Mesendoderm (in vitro differentiated cells): ENCODE measurements around the gene EPB41L4B.

Experiments
- DNase-seq: peaks from one replicate; pipeline ENCODE4 v3.0.0; 2013
- H2AK5ac ChIP-seq: 2 replicates; pipeline ENCODE4 v1.6.1; 2013; ENCODE audit warnings: low read length, inconsistent platforms
- H2BK120ac ChIP-seq: 2 replicates; pipeline ENCODE4 v1.6.1; 2013; ENCODE audit warnings: low read depth, mild to moderate bottlenecking, low read length, moderate library complexity, mixed read lengths
- H2BK15ac ChIP-seq: replicated peaks from 2 replicates; pipeline ENCODE4 v1.6.1; 2013; ENCODE audit warnings: low read depth, mild to moderate bottlenecking, moderate library complexity
- H2BK5ac ChIP-seq: 2 replicates; pipeline ENCODE4 v1.6.1; 2013; ENCODE audit warnings: low read length, inconsistent platforms
- H3K18ac ChIP-seq: 2 replicates; pipeline ENCODE4 v1.6.1; 2013; ENCODE audit warnings: mild to moderate bottlenecking, low read length, mixed read lengths
- H3K23ac ChIP-seq: one replicate; pipeline ENCODE4 v1.6.1; 2013; ENCODE audit warnings: low read length
- H3K27ac ChIP-seq: 2 replicates; pipeline ENCODE4 v1.5.1; 2013; ENCODE audit warnings: low read depth, mild to moderate bottlenecking, inconsistent platforms, low read length, moderate library complexity
- H3K27me3 ChIP-seq: 2 replicates; pipeline ENCODE4 v1.6.1; 2013; ENCODE audit warnings: low read length, control low read depth, mild to moderate bottlenecking, inconsistent platforms; ENCODE audit not compliant: insufficient read depth, poor library complexity
- H3K36me3 ChIP-seq: 2 replicates; pipeline ENCODE4 v1.6.1; 2013; ENCODE audit warnings: low read length, inconsistent platforms; ENCODE audit not compliant: control insufficient read depth, insufficient read depth
- H3K4ac ChIP-seq: one replicate; pipeline ENCODE4 v1.6.1; 2013; ENCODE audit warnings: low read depth, mild to moderate bottlenecking, low read length, moderate library complexity
- H3K4me1 ChIP-seq: 2 replicates; pipeline ENCODE4 v1.6.1; 2013; ENCODE audit warnings: low read depth, low read length, inconsistent platforms; ENCODE audit not compliant: control insufficient read depth
- H3K4me2 ChIP-seq: 2 replicates; pipeline ENCODE4 v1.6.1; 2013; ENCODE audit warnings: low read length
- H3K4me3 ChIP-seq: 2 replicates; pipeline ENCODE4 v1.5.1; 2013; ENCODE audit warnings: mild to moderate bottlenecking, low read length
- H3K56ac ChIP-seq: one replicate; pipeline ENCODE4 v1.6.1; 2013; ENCODE audit warnings: low read length
- H3K79me1 ChIP-seq: 2 replicates; pipeline ENCODE4 v1.6.1; 2013; ENCODE audit warnings: low read length, inconsistent platforms
- H3K79me2 ChIP-seq: 2 replicates; pipeline ENCODE4 v1.6.1; 2013; ENCODE audit warnings: mild to moderate bottlenecking, low read length; ENCODE audit not compliant: control insufficient read depth, insufficient read depth
- H3K9ac ChIP-seq: 2 replicates; pipeline ENCODE4 v1.6.1; 2013; ENCODE audit warnings: low read length, inconsistent platforms
- H4K5ac ChIP-seq: one replicate; pipeline ENCODE4 v1.6.1; 2013; ENCODE audit warnings: low read length
- H4K8ac ChIP-seq: one replicate; pipeline ENCODE4 v1.6.1; 2013; ENCODE audit warnings: low read depth, mild to moderate bottlenecking, control low read depth, low read length, moderate library complexity
- WGBS: extraction: QIAGEN DNeasy Blood & Tissue Kit; methylation state at CpG from one replicate; pipeline ENCODE4 v1.1.7; 2013; ENCODE audit warnings: low lambda C conversion rate, missing lambda C conversion rate; ENCODE audit not compliant: insufficient coverage; ENCODE audit errors: extremely low coverage; 5-methylcytosine and 5-hydroxymethylcytosine counted together

EPB41L4B gene

DNA sequence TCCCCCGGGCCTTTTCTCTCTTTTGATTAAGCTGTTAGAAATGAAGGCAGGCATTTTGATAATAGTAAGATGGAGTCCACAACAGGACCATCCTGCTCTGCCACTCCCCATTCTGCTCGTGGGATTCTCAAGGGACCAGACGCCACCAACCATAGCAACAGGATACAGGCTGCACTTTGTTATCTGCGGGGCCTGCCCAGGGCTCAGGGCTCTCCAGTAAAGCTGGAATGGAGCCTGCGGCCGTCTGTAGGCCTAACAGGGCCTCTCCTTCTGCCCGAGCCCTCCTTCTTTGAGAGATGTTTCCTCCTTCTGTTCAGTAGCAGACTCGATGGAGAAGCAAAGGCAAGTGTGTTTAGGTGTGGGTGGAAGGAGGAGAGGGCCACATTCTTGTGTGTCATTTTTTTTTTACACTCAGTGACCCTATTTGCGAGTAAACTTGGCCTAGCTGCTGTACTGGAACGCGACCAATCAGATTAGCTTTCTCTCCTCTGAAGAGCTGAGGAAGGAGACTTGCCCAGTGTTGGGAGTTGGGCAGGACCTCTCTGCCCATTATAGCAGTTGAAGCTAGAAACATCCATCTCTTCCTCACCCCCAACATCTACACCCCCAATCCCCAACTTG lies 8.9 kb upstream of the EPB41L4B start:
- Histone ChIP-seq H3K4me3 (no peak overlapping the region), H3K79me1 (no peaks in the 10 kb centered on the region), H3K18ac (no peak overlapping the region), H3K27me3 (no peaks in the 10 kb centered on the region), H3K56ac (no peak overlapping the region), H4K5ac (no peak overlapping the region), H3K4ac (no peak overlapping the region), H3K9ac (no peak overlapping the region), H3K36me3 (no peaks in the 10 kb centered on the region), H2BK5ac (no peak overlapping the region), H2AK5ac (no peak overlapping the region), H3K27ac (no peak overlapping the region), H2BK120ac (no peak overlapping the region), H3K23ac (no peak overlapping the region), H4K8ac (no peak overlapping the region), H3K4me1 (no peaks in the 10 kb centered on the region), H3K4me2 (no peak overlapping the region), H2BK15ac (no peak overlapping the region), H3K79me2 (no peaks in the 10 kb centered on the region)
- DNase-seq: peak; percentile 22
- WGBS: no CpG with 5 or more reads among the region's 11 CpGs

DNA sequence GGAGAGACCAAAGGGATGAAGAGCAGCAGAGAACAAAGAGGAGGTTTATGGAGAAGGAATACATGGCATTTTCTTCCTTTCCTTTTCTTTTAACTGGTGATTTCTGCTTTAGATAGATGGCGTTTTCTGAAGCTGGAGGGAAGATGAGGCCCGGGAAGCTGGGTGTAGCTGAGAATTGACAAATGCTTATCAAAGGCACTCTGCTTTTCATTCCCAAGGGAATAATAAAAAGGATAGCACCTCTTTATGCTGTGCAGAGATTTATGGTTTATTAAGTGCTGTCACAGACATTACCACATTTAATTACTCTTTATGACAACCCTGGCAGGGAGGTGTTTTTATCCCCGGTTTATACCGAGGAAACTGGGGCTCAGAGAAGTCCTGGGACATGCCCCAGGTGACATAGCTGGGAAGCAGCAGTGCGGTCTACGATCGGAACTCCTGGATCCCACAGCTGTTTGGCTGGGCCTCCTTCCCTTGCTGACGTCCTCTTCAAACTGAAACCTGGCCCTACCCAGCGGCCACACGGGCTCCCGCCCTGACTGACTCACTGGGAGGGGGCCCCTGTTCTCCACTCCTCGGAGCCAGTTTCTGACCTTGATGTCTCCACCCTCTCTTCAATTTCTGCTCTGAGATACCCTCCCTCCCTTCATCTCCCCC lies 8.2 kb upstream of the EPB41L4B start:
- no peak overlapping the region for H2AK5ac ChIP-seq
- no peak overlapping the region for H3K4me3 ChIP-seq
- peak; percentile 25 for DNase-seq
- H3K18ac ChIP-seq: no peak overlapping the region
- H3K4ac ChIP-seq: no peak overlapping the region
- no peak overlapping the region for H3K9ac ChIP-seq
- H4K8ac ChIP-seq: no peak overlapping the region
- no peaks in the 10 kb centered on the region for H3K27me3 ChIP-seq
- no peak overlapping the region for H3K27ac ChIP-seq
- no peak overlapping the region for H2BK5ac ChIP-seq
- H3K23ac ChIP-seq: no peak overlapping the region
- no peaks in the 10 kb centered on the region for H3K36me3 ChIP-seq
- H3K79me2 ChIP-seq: no peaks in the 10 kb centered on the region
- no peak overlapping the region for H3K4me2 ChIP-seq
- no peaks in the 10 kb centered on the region for H3K4me1 ChIP-seq
- H3K56ac ChIP-seq: no peak overlapping the region
- H2BK15ac ChIP-seq: no peak overlapping the region
- H4K5ac ChIP-seq: no peak overlapping the region
- no peaks in the 10 kb centered on the region for H3K79me1 ChIP-seq
- no peak overlapping the region for H2BK120ac ChIP-seq
- no CpG with 5 or more reads among the region's 12 CpGs for WGBS

GRCh38 chr9:109325089-109325488 lies 4.2 kb upstream of the EPB41L4B start:
- Histone ChIP-seq H4K5ac (no peak overlapping the region), H3K79me1 (no peaks in the 10 kb centered on the region), H3K27ac (no peak overlapping the region), H3K79me2 (no peaks in the 10 kb centered on the region), H4K8ac (no peak overlapping the region), H3K4me3 (no peak overlapping the region), H3K4me2 (no peak overlapping the region), H3K27me3 (no peaks in the 10 kb centered on the region), H3K56ac (no peak overlapping the region), H2BK5ac (no peak overlapping the region), H3K4ac (no peak overlapping the region), H3K4me1 (no peaks in the 10 kb centered on the region), H2AK5ac (no peak overlapping the region), H2BK120ac (no peak overlapping the region), H3K23ac (no peak overlapping the region), H3K36me3 (no peaks in the 10 kb centered on the region), H3K18ac (no peak overlapping the region), H3K9ac (no peak overlapping the region), H2BK15ac (no peak overlapping the region)
- no peak for DNase-seq

- H2BK15ac ChIP-seq: no peak overlapping the region
- H3K18ac ChIP-seq: no peak overlapping the region
- no peaks in the 10 kb centered on the region for H3K79me1 ChIP-seq
- H3K9ac ChIP-seq: no peak overlapping the region
- H4K8ac ChIP-seq: no peak overlapping the region
- no CpG with 5 or more reads among the region's 3 CpGs for WGBS
- H3K4ac ChIP-seq: no peak overlapping the region
- H3K4me2 ChIP-seq: no peak overlapping the region
- no peak overlapping the region for H2AK5ac ChIP-seq
- no peak overlapping the region for H3K27ac ChIP-seq
- no peaks in the 10 kb centered on the region for H3K4me1 ChIP-seq
- no peaks in the 10 kb centered on the region for H3K79me2 ChIP-seq
- H3K23ac ChIP-seq: no peak overlapping the region
- H2BK120ac ChIP-seq: no peak overlapping the region
- H2BK5ac ChIP-seq: no peak overlapping the region
- DNase-seq: no peak
- H3K4me3 ChIP-seq: no peak overlapping the region
- H3K36me3 ChIP-seq: no peaks in the 10 kb centered on the region
- no peaks in the 10 kb centered on the region for H3K27me3 ChIP-seq
- no peak overlapping the region for H3K56ac ChIP-seq
- no peak overlapping the region for H4K5ac ChIP-seq
Observed at GRCh38 chr9:109323771-109324170, 2.9 kb upstream of the EPB41L4B start.

GRCh38 chr9:109321727-109322126 lies 868 bp upstream of the EPB41L4B start:
- H2BK5ac ChIP-seq: no peak overlapping the region
- no peak overlapping the region for H3K56ac ChIP-seq
- H3K4me3 ChIP-seq: no peak overlapping the region
- H3K79me1 ChIP-seq: no peaks in the 10 kb centered on the region
- H2BK15ac ChIP-seq: no peak overlapping the region
- H3K27ac ChIP-seq: no peak overlapping the region
- H3K4me2 ChIP-seq: no peak overlapping the region
- no peak overlapping the region for H3K23ac ChIP-seq
- no peak overlapping the region for H4K8ac ChIP-seq
- H4K5ac ChIP-seq: no peak overlapping the region
- peaks cover 16% of the 10 kb centered on the region for H3K79me2 ChIP-seq
- no peak overlapping the region for H2AK5ac ChIP-seq
- H3K4ac ChIP-seq: no peak overlapping the region
- no peak overlapping the region for H3K18ac ChIP-seq
- H3K4me1 ChIP-seq: no peaks in the 10 kb centered on the region
- no peak overlapping the region for H3K9ac ChIP-seq
- no peak for DNase-seq
- no peaks in the 10 kb centered on the region for H3K27me3 ChIP-seq
- no peak overlapping the region for H2BK120ac ChIP-seq
- H3K36me3 ChIP-seq: no peaks in the 10 kb centered on the region
- WGBS: no CpG with 5 or more reads among the region's 5 CpGs

DNA sequence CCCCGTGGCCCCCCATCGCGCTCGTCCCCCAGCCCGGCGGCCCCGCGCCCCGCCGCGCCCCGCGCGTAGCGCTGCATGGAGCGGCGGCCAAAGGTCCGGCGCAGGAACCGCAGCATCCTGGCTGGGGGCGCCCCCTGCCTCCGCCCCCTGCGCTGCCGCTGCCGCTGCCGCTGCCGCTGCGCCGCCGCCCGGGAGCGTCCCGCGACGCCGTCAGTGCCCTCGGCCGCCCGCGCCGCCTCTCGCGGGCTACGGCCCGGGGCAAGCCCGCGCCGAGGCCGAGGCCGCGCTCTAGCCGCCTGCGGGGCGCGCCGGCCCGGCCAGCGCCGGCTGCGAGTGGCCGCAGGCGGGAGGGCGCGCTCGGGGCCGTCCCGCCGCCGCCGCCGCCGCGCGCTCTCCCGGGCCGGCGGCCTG lies 523 bp downstream of the EPB41L4B start:
- DNase-seq: peak; percentile 20
- H3K4me3 ChIP-seq: no peak overlapping the region
- H3K4me1 ChIP-seq: no peaks in the 10 kb centered on the region
- H2BK15ac ChIP-seq: no peak overlapping the region
- no peak overlapping the region for H3K27ac ChIP-seq
- H3K4me2 ChIP-seq: no peak overlapping the region
- WGBS: no CpG with 5 or more reads among the region's 77 CpGs
- H2AK5ac ChIP-seq: no peak overlapping the region
- no peak overlapping the region for H2BK120ac ChIP-seq
- peak overlapping the region; percentile 39 for H3K18ac ChIP-seq
- H4K8ac ChIP-seq: no peak overlapping the region
- H3K23ac ChIP-seq: no peak overlapping the region
- H3K79me1 ChIP-seq: no peaks in the 10 kb centered on the region
- no peaks in the 10 kb centered on the region for H3K36me3 ChIP-seq
- H4K5ac ChIP-seq: no peak overlapping the region
- no peak overlapping the region for H3K9ac ChIP-seq
- peaks cover 23% of the 10 kb centered on the region for H3K79me2 ChIP-seq
- H3K56ac ChIP-seq: no peak overlapping the region
- H3K4ac ChIP-seq: no peak overlapping the region
- H2BK5ac ChIP-seq: no peak overlapping the region
- H3K27me3 ChIP-seq: no peaks in the 10 kb centered on the region
